IMR-90 (cell line): ENCODE data around the gene VRTN. TPM values are rescaled to one million over a fixed set of nuclear protein-coding genes. Genes with fewer than 3 reads are reported as not detected.

Experiments
- ATAC-seq: fragments of 200-7000 bp; cut with Tn5 transposase; 2 replicates; pipeline ENCODE4 v1.9.1; 2020; ENCODE audit warnings: low read depth, mild to moderate bottlenecking, moderate library complexity
- BruUV-seq: library from RNA; stranded (reverse); fragments of 400-500 nt; replicated peaks from 2 replicates; lab custom pipeline; 2021; lab: Mats Ljungman, UMichigan
- CTCF ChIA-PET: fragments of 300-600 bp; formaldehyde crosslinking; extraction: SDS; loops from one replicate; lab custom pipeline; 2021; ENCODE audit warnings: antibody characterized with exemption; lab: Yijun Ruan, JAX
- POLR2A ChIA-PET: fragments of 300-600 bp; sonication (Branson Sonifier 250); formaldehyde crosslinking; loops from one replicate; lab custom pipeline; 2022; ENCODE audit warnings: antibody characterized with exemption; ENCODE audit not compliant: unreplicated experiment; lab: Charles Lee
- DNase-seq: peaks from one replicate; pipeline ENCODE4 v3.0.0; 2013
- H2AFZ ChIP-seq: replicated peaks from 2 replicates; pipeline ENCODE3; 2013; ENCODE audit warnings: low read length, mild to moderate bottlenecking; ENCODE audit not compliant: poor library complexity
- H2AK5ac ChIP-seq: 2 replicates; pipeline ENCODE4 v1.6.1; 2013; ENCODE audit warnings: low read depth, low read length, inconsistent platforms
- H2AK9ac ChIP-seq: replicated peaks from 2 replicates; pipeline ENCODE3; 2013; ENCODE audit warnings: mild to moderate bottlenecking, low read depth, low read length, moderate library complexity; ENCODE audit not compliant: poor library complexity
- H2BK120ac ChIP-seq: 2 replicates; pipeline ENCODE4 v1.6.1; 2013; ENCODE audit warnings: low read depth, low read length, inconsistent platforms
- H2BK15ac ChIP-seq: 3 replicates; pipeline ENCODE4 v1.6.1; 2013; ENCODE audit warnings: low read depth, low read length, inconsistent platforms
- H2BK20ac ChIP-seq: 2 replicates; pipeline ENCODE4 v1.6.1; 2013; ENCODE audit warnings: low read depth, mild to moderate bottlenecking, inconsistent platforms, low read length, moderate library complexity
- H2BK5ac ChIP-seq: 2 replicates; pipeline ENCODE4 v1.6.1; 2013; ENCODE audit warnings: mild to moderate bottlenecking, low read depth, low read length, inconsistent platforms; ENCODE audit not compliant: poor library complexity, severe bottlenecking
- H3K14ac ChIP-seq: replicated peaks from 2 replicates; pipeline ENCODE4 v1.6.1; 2013; ENCODE audit warnings: low read depth, low read length, inconsistent platforms
- H3K18ac ChIP-seq: 2 replicates; pipeline ENCODE4 v1.6.1; 2013; ENCODE audit warnings: low read depth, low read length, control low read depth
- H3K23ac ChIP-seq: 2 replicates; pipeline ENCODE4 v1.6.1; 2013; ENCODE audit warnings: low read depth, low read length, inconsistent platforms
- H3K27ac ChIP-seq: 2 replicates; pipeline ENCODE4 v1.5.1; 2013; ENCODE audit warnings: mild to moderate bottlenecking, control low read depth, low read length; ENCODE audit not compliant: insufficient read depth
- H3K27me3 ChIP-seq: 2 replicates; pipeline ENCODE4 v1.6.1; 2013; ENCODE audit warnings: low read length; ENCODE audit not compliant: control insufficient read depth, insufficient read depth
- H3K36me3 ChIP-seq: 2 replicates; pipeline ENCODE4 v1.6.1; 2013; ENCODE audit warnings: low read length, mixed read lengths; ENCODE audit not compliant: control insufficient read depth, insufficient read depth
- H3K4ac ChIP-seq: 2 replicates; pipeline ENCODE4 v1.6.1; 2013; ENCODE audit warnings: low read depth, low read length, inconsistent platforms
- H3K4me1 ChIP-seq: 2 replicates; pipeline ENCODE4 v1.6.1; 2013; ENCODE audit warnings: low read length, mixed read lengths; ENCODE audit not compliant: control insufficient read depth, insufficient read depth
- H3K4me2 ChIP-seq: 2 replicates; pipeline ENCODE4 v1.6.1; 2013; ENCODE audit warnings: low read depth, mild to moderate bottlenecking, control low read depth, low read length, moderate library complexity
- H3K4me3 ChIP-seq: 2 replicates; pipeline ENCODE4 v1.5.1; 2013; ENCODE audit warnings: low read depth, mild to moderate bottlenecking, control low read depth, low read length, moderate library complexity; ENCODE audit not compliant: insufficient read depth
- H3K56ac ChIP-seq: 2 replicates; pipeline ENCODE4 v1.6.1; 2013; ENCODE audit warnings: low read length, inconsistent platforms; ENCODE audit not compliant: insufficient read depth; ENCODE audit errors: extremely low read depth
- H3K79me1 ChIP-seq, 2 experiments: 2 replicates each; pipeline ENCODE4 v1.6.1; 2013; ENCODE audit warnings: low read length in 2 of 2, inconsistent platforms in 1 of 2, low read depth in 1 of 2
- H3K9ac ChIP-seq: 2 replicates; pipeline ENCODE4 v1.6.1; 2013; ENCODE audit warnings: low read depth, low read length, control low read depth
- H3K9me1 ChIP-seq: 2 replicates; pipeline ENCODE4 v1.6.1; 2013; ENCODE audit warnings: low read length, inconsistent platforms; ENCODE audit not compliant: insufficient read depth
- H3K9me3 ChIP-seq: 2 replicates; pipeline ENCODE4 v1.6.1; 2013; ENCODE audit warnings: low read length; ENCODE audit not compliant: control insufficient read depth, insufficient read depth
- H4K20me1 ChIP-seq: 2 replicates; pipeline ENCODE4 v1.6.1; 2013; ENCODE audit warnings: low read length, inconsistent platforms; ENCODE audit not compliant: insufficient read depth
- H4K5ac ChIP-seq: 2 replicates; pipeline ENCODE4 v1.6.1; 2013; ENCODE audit warnings: mild to moderate bottlenecking, low read depth, low read length, control low read depth
- H4K8ac ChIP-seq, 2 experiments: 2 replicates each; pipeline ENCODE4 v1.6.1; 2013; ENCODE audit warnings: low read depth in 2 of 2, low read length in 2 of 2, control low read depth in 1 of 2, inconsistent platforms in 1 of 2
- H4K91ac ChIP-seq: 2 replicates; pipeline ENCODE4 v1.6.1; 2013; ENCODE audit warnings: low read depth, low read length, inconsistent platforms; ENCODE audit not compliant: insufficient read depth
- BHLHE40 ChIP-seq: fragments of 150-350 bp; IDR thresholded peaks from 2 replicates; pipeline ENCODE4 v1.6.1; 2016; ENCODE audit warnings: mild to moderate bottlenecking, low read depth, low read length
- CEBPB ChIP-seq: IDR thresholded peaks from 2 replicates; pipeline ENCODE4 v1.6.1; 2012; ENCODE audit warnings: low read depth, low read length, improper control_type of control experiment
- CHD1 ChIP-seq: IDR thresholded peaks from 2 replicates; pipeline ENCODE4 v1.6.1; 2012; ENCODE audit warnings: low read depth, low read length, improper control_type of control experiment
- CTCF ChIP-seq: conservative IDR thresholded peaks from 2 replicates; pipeline ENCODE4 v1.5.1; 2012; ENCODE audit warnings: mild to moderate bottlenecking, low read depth, low read length, improper control_type of control experiment
- FOS ChIP-seq: fragments of 150-350 bp; IDR thresholded peaks from 2 replicates; pipeline ENCODE4 v1.6.1; 2016; ENCODE audit warnings: low read depth, low read length
- MAFK ChIP-seq: IDR thresholded peaks from 2 replicates; pipeline ENCODE4 v1.6.1; 2012; ENCODE audit warnings: low read depth, low read length, improper control_type of control experiment
- MAZ ChIP-seq: IDR thresholded peaks from 2 replicates; pipeline ENCODE4 v1.6.1; 2012; ENCODE audit warnings: low read depth, mild to moderate bottlenecking, low read length, improper control_type of control experiment, moderate library complexity, borderline replicate concordance
- MXI1 ChIP-seq: IDR thresholded peaks from 2 replicates; pipeline ENCODE4 v1.6.1; 2012; ENCODE audit warnings: low read depth, mild to moderate bottlenecking, low read length, moderate library complexity, borderline replicate concordance
- POLR2A ChIP-seq: IDR thresholded peaks from 2 replicates; pipeline ENCODE4 v1.6.1; 2012; ENCODE audit warnings: mild to moderate bottlenecking, low read depth, low read length
- RAD21 ChIP-seq: IDR thresholded peaks from 2 replicates; pipeline ENCODE4 v1.6.1; 2012; ENCODE audit warnings: low read length, improper control_type of control experiment
- RCOR1 ChIP-seq: IDR thresholded peaks from 2 replicates; pipeline ENCODE4 v1.6.1; 2012; ENCODE audit warnings: mild to moderate bottlenecking, low read length, improper control_type of control experiment; ENCODE audit not compliant: insufficient replicate concordance
- RFX5 ChIP-seq: IDR thresholded peaks from 2 replicates; pipeline ENCODE4 v1.8.0; 2012; ENCODE audit warnings: low read depth, mild to moderate bottlenecking, low read length, moderate library complexity
- SMC3 ChIP-seq: fragments of 150-350 bp; IDR thresholded peaks from 2 replicates; pipeline ENCODE4 v1.6.1; 2016; ENCODE audit warnings: low read depth, mild to moderate bottlenecking, antibody characterized with exemption, low read length, moderate library complexity
- WGBS, 2 experiments: methylation state at CpG; one replicate each; pipeline versions ENCODE4 v1.1.5 to v1.1.7; 2013; ENCODE audit warnings: missing lambda C conversion rate in 2 of 2; ENCODE audit not compliant: insufficient read length in 1 of 2; ENCODE audit errors: extremely low coverage in 2 of 2; 5-methylcytosine and 5-hydroxymethylcytosine counted together
- dilution Hi-C: fragments of 300-500 bp; cut with HindIII; formaldehyde crosslinking; loops from one replicate; pipeline ENCODE4 v1.14.3; 2018; ENCODE audit warnings: low sequenced_read_pairs; ENCODE audit not compliant: unreplicated experiment
- in situ Hi-C: fragments of 300-500 bp; cut with MboI; formaldehyde crosslinking; loops from 3 replicates; pipeline ENCODE4 v1.14.3; 2019; ENCODE audit warnings: low sequenced_read_pairs, inconsistent platforms, mixed read lengths
- intact Hi-C: fragments of 100-400 bp; cut with micrococcal nuclease; formaldehyde crosslinking; loops from 2 replicates; pipeline ENCODE4 v1.10.0; 2022
- polyA plus RNA-seq, 3 experiments: library from polyadenylated mRNA; depleted of rRNA; stranded (reverse); fragments of >200 nt; gene quantifications; 2 replicates each; pipeline ENCODE4 v1.2.3, GENCODE V29; 2012; ENCODE audit warnings: low replicate concordance in 1 of 3
- total RNA-seq: library from RNA; depleted of rRNA; stranded (reverse); fragments of >200 nt; gene quantifications from 2 replicates; pipeline ENCODE4 v1.2.3, GENCODE V29; 2012
- TF ChIP-seq, protein P1 (sequence below): fragments of 150-350 bp; IDR thresholded peaks from 2 replicates; pipeline ENCODE4 v1.6.1; 2017; ENCODE audit warnings: mild to moderate bottlenecking, antibody characterized with exemption, low read length, low read depth
- TF ChIP-seq, protein P2 (sequence below): fragments of 150-350 bp; IDR thresholded peaks from 2 replicates; pipeline ENCODE4 v1.6.1; 2016; ENCODE audit warnings: low read depth, mild to moderate bottlenecking, low read length, moderate library complexity, borderline replicate concordance

VRTN gene
- total and polyA plus RNA-seq, 2 of the 4 experiments (the other 2 are of a cell fraction) = not detected

GRCh38 chr14:74402401-74403251 lies 54.4 kb downstream of the VRTN start:
- H2BK120ac ChIP-seq = no peak overlapping the region
- CTCF ChIA-PET = no interaction called here
- no peak overlapping the region for H2AFZ ChIP-seq
- DNase-seq (no peak), ATAC-seq (no peak)
- no peak overlapping the region for H3K4ac ChIP-seq
- intact Hi-C loops = no loop called here
- in situ Hi-C loops = no loop called here
- no peak overlapping the region for H3K4me2 ChIP-seq
- H2BK20ac ChIP-seq = no peak overlapping the region
- H2AK9ac ChIP-seq = no peak overlapping the region
- H3K4me1 ChIP-seq = peaks cover 4% of the 10 kb centered on the region
- WGBS, 2 experiments = no CpG with 5 or more reads among the region's 10 CpGs
- no peaks in the 10 kb centered on the region for H3K79me1 ChIP-seq
- H4K91ac ChIP-seq = no peak overlapping the region
- BruUV-seq = no TSS peak
- H3K36me3 ChIP-seq = no peaks in the 10 kb centered on the region
- peaks cover 75% of the 10 kb centered on the region for H3K27me3 ChIP-seq
- H3K18ac ChIP-seq = no peak overlapping the region
- no peak overlapping the region for H3K9ac ChIP-seq
- H3K23ac ChIP-seq = no peak overlapping the region
- H3K27ac ChIP-seq = no peak overlapping the region
- no peak overlapping the region for H3K4me3 ChIP-seq
- H3K9me1 ChIP-seq = no peaks in the 10 kb centered on the region
- no peak overlapping the region for H2AK5ac ChIP-seq
- dilution Hi-C loops = no loop called here
- H3K9me3 ChIP-seq = no peaks in the 10 kb centered on the region
- H2BK5ac ChIP-seq = no peak overlapping the region
- no peak overlapping the region for H3K56ac ChIP-seq
- POLR2A ChIA-PET = no interaction called here
- no peak overlapping the region for H3K14ac ChIP-seq
- H4K5ac ChIP-seq = no peak overlapping the region
- H4K20me1 ChIP-seq = no peaks in the 10 kb centered on the region
- no peak overlapping the region for H2BK15ac ChIP-seq
- H4K8ac ChIP-seq = no peak overlapping the region
- no peak for TF ChIP-seq MAFK
- TF ChIP-seq SMC3 = no peak
- TF ChIP-seq, protein P1, sequence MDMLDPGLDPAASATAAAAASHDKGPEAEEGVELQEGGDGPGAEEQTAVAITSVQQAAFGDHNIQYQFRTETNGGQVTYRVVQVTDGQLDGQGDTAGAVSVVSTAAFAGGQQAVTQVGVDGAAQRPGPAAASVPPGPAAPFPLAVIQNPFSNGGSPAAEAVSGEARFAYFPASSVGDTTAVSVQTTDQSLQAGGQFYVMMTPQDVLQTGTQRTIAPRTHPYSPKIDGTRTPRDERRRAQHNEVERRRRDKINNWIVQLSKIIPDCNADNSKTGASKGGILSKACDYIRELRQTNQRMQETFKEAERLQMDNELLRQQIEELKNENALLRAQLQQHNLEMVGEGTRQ = no peak
- no peak for TF ChIP-seq CEBPB
- no peak for TF ChIP-seq FOS
- TF ChIP-seq RCOR1 = no peak
- TF ChIP-seq CTCF = no peak
- TF ChIP-seq RAD21 = no peak
- no peak for TF ChIP-seq CHD1
- no peak for TF ChIP-seq RFX5
- TF ChIP-seq BHLHE40 = no peak
- TF ChIP-seq, protein P2, sequence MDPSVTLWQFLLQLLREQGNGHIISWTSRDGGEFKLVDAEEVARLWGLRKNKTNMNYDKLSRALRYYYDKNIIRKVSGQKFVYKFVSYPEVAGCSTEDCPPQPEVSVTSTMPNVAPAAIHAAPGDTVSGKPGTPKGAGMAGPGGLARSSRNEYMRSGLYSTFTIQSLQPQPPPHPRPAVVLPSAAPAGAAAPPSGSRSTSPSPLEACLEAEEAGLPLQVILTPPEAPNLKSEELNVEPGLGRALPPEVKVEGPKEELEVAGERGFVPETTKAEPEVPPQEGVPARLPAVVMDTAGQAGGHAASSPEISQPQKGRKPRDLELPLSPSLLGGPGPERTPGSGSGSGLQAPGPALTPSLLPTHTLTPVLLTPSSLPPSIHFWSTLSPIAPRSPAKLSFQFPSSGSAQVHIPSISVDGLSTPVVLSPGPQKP = no peak
- TF ChIP-seq MXI1 = no peak
- TF ChIP-seq POLR2A = no peak
- no peak for TF ChIP-seq MAZ
